Right lobe of liver (tissue), 4 donors: ENCODE measurements around the gene SERPINI1.

Experiments
- POLR2A ChIP-seq: fragments of 450-650 bp; IDR thresholded peaks from one replicate; pipeline ENCODE4 v1.6.1; 2017; ENCODE audit warnings: antibody characterized with exemption, mild to moderate bottlenecking
- TF ChIP-seq, protein P1 (sequence below), 4 donors: fragments of 200-600 bp in 3 of 4; fragments of 450-650 bp in 1 of 4; IDR thresholded peaks; one replicate each; pipeline versions ENCODE4 v1.5.1 to v1.8.0; 2016 to 2022; ENCODE audit warnings: antibody characterized with exemption in 4 of 4, mild to moderate bottlenecking in 2 of 4
- donor health status: DM: no; HTN: no; CAD: no.
- donor health status: DM: no; HTN: no; CAD: no.
- donor health status: DM: no; HTN: yes; CAD: no.

DNA sequence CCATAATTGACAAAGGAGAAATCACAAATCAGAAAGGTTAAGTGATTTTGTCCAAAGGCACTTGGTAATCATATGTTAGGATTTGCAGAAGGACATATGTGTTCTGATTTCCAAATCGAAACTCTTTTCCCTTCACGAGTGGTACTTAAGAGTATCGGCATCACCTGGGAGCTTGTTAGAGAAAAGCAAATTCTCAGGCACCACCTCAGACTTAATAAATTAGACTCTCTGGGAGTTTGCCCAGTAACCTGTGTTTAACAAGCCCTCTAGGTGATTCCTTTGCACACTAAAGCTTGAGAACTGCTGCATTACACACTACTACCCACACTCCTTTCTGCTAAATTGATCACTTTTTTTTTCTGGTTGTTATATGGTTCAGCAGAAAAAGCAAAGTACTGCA lies 116.2 kb downstream of the SERPINI1 start:
- TF ChIP-seq, protein P1, sequence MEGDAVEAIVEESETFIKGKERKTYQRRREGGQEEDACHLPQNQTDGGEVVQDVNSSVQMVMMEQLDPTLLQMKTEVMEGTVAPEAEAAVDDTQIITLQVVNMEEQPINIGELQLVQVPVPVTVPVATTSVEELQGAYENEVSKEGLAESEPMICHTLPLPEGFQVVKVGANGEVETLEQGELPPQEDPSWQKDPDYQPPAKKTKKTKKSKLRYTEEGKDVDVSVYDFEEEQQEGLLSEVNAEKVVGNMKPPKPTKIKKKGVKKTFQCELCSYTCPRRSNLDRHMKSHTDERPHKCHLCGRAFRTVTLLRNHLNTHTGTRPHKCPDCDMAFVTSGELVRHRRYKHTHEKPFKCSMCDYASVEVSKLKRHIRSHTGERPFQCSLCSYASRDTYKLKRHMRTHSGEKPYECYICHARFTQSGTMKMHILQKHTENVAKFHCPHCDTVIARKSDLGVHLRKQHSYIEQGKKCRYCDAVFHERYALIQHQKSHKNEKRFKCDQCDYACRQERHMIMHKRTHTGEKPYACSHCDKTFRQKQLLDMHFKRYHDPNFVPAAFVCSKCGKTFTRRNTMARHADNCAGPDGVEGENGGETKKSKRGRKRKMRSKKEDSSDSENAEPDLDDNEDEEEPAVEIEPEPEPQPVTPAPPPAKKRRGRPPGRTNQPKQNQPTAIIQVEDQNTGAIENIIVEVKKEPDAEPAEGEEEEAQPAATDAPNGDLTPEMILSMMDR (IDR thresholded peaks at IDR 0.05), result no peak
- no peak for TF ChIP-seq POLR2A
